H1 (cell line): ENCODE measurements around the gene LMOD2. TPM values are rescaled to one million over a fixed set of nuclear protein-coding genes. Genes with fewer than 3 reads are reported as not detected.

Source experiments
- CTCF ChIA-PET: fragments of 300-600 bp; sonication (Branson Sonifier 250); formaldehyde crosslinking; loops from one replicate; lab custom pipeline; 2021; ENCODE audit not compliant: partially characterized antibody; lab: Charles Lee
- POLR2A ChIA-PET: fragments of 300-600 bp; sonication (Branson Sonifier 250); formaldehyde crosslinking; loops from one replicate; lab custom pipeline; 2021; ENCODE audit warnings: inconsistent platforms; ENCODE audit not compliant: partially characterized antibody; lab: Charles Lee
- DNase-seq, 2 experiments: peaks; one replicate each; pipeline versions ENCODE4 v3.0.0 to v3.0.0-alpha.2; 2010 to 2022; ENCODE audit warnings: low spot score in 2 of 2, low read depth in 1 of 2, mixed read lengths in 1 of 2
- FAIRE-seq: peaks from 2 replicates; lab custom pipeline; 2011; peaks lifted over from hg19 to GRCh38; lab: Jason Lieb, UNC
- H2AFZ ChIP-seq: 2 replicates; pipeline ENCODE4 v1.8.1; 2012; ENCODE audit warnings: low read length, inconsistent platforms
- H2AK5ac ChIP-seq: 2 replicates; pipeline ENCODE4 v1.6.1; 2013; ENCODE audit warnings: low read depth, low read length
- H2BK120ac ChIP-seq: replicated peaks from 2 replicates; pipeline ENCODE3; 2013; ENCODE audit warnings: low read depth, low read length, inconsistent platforms
- H2BK12ac ChIP-seq: 2 replicates; pipeline ENCODE4 v1.6.1; 2013; ENCODE audit warnings: low read depth, low read length
- H2BK15ac ChIP-seq: 2 replicates; pipeline ENCODE4 v1.6.1; 2013; ENCODE audit warnings: low read length
- H2BK20ac ChIP-seq: 2 replicates; pipeline ENCODE4 v1.6.1; 2013; ENCODE audit warnings: low read length
- H2BK5ac ChIP-seq: 2 replicates; pipeline ENCODE4 v1.6.1; 2013; ENCODE audit warnings: low read depth, low read length
- H3K14ac ChIP-seq: 2 replicates; pipeline ENCODE4 v1.6.1; 2013; ENCODE audit warnings: inconsistent platforms; ENCODE audit not compliant: insufficient read length
- H3K18ac ChIP-seq: 2 replicates; pipeline ENCODE4 v1.6.1; 2013; ENCODE audit warnings: low read length; ENCODE audit errors: extremely low read depth
- H3K23ac ChIP-seq: 2 replicates; pipeline ENCODE4 v1.6.1; 2013; ENCODE audit warnings: inconsistent platforms; ENCODE audit not compliant: insufficient read length
- H3K23me2 ChIP-seq: 2 replicates; pipeline ENCODE4 v1.6.1; 2013; ENCODE audit warnings: low read depth, low read length
- H3K27ac ChIP-seq: 2 replicates; pipeline ENCODE4 v1.6.1; 2011; ENCODE audit warnings: low read depth, low read length, inconsistent platforms
- H3K27me3 ChIP-seq, 4 experiments: replicated peaks in 1 of 4; 1 replicate in 1 of 4; 2 replicates in 3 of 4; pipeline versions ENCODE4 v1.6.1 to v1.8.1; 2011 to 2013; ENCODE audit warnings: low read length in 3 of 4, mild to moderate bottlenecking in 3 of 4, inconsistent platforms in 2 of 4, mixed read lengths in 2 of 4, moderate library complexity in 1 of 4; ENCODE audit not compliant: control insufficient read depth in 3 of 4, insufficient read depth in 3 of 4; ENCODE audit errors: extremely low read depth in 1 of 4
- H3K36me3 ChIP-seq, 4 experiments: 2 replicates each; pipeline versions ENCODE4 v1.6.1 to v1.8.1; 2011 to 2013; ENCODE audit warnings: mild to moderate bottlenecking in 4 of 4, low read length in 3 of 4, moderate library complexity in 2 of 4, control low read depth in 1 of 4, inconsistent platforms in 1 of 4; ENCODE audit not compliant: insufficient read depth in 4 of 4, control insufficient read depth in 2 of 4
- H3K4ac ChIP-seq: replicated peaks from 2 replicates; pipeline ENCODE3; 2013; ENCODE audit warnings: low read length, low read depth, mixed read lengths, inconsistent platforms; ENCODE audit not compliant: insufficient read length
- H3K4me1 ChIP-seq, 4 experiments: replicated peaks in 1 of 4; 1 replicate in 1 of 4; 2 replicates in 3 of 4; pipeline versions ENCODE4 v1.6.1 to v1.8.1; 2011 to 2013; ENCODE audit warnings: low read length in 3 of 4, inconsistent platforms in 2 of 4, mixed read lengths in 1 of 4; ENCODE audit not compliant: insufficient read depth in 4 of 4, control insufficient read depth in 3 of 4
- H3K4me2 ChIP-seq, 2 experiments: 2 replicates each; pipeline versions ENCODE4 v1.6.1 to v1.8.1; 2011 to 2013; ENCODE audit warnings: low read depth in 2 of 2, low read length in 2 of 2, control low read depth in 1 of 2, inconsistent platforms in 1 of 2, mild to moderate bottlenecking in 1 of 2; ENCODE audit not compliant: insufficient read depth in 1 of 2
- H3K4me3 ChIP-seq, 4 experiments: fragments of 200-600, 300-600 bp in 1 of 4; sonication (generic), shearing (Covaris generic), sonication (Bioruptor Twin) in 1 of 4; 2 replicates each; pipeline versions ENCODE4 v1.5.1 to v1.8.1; 2011 to 2016; ENCODE audit warnings: low read length in 4 of 4, low read depth in 3 of 4, control low read depth in 2 of 4, inconsistent platforms in 2 of 4, mild to moderate bottlenecking in 2 of 4, mixed read lengths in 1 of 4, moderate library complexity in 1 of 4; ENCODE audit not compliant: insufficient read depth in 2 of 4; ENCODE audit errors: extremely low read depth in 1 of 4
- H3K56ac ChIP-seq: replicated peaks from 2 replicates; pipeline ENCODE3; 2013; ENCODE audit warnings: low read depth, mild to moderate bottlenecking, mixed read lengths, low read length, inconsistent platforms; ENCODE audit not compliant: insufficient read length
- H3K79me1 ChIP-seq: 2 replicates; pipeline ENCODE4 v1.6.1; 2013; ENCODE audit warnings: low read depth, low read length, control low read depth
- H3K79me2 ChIP-seq, 2 experiments: 2 replicates each; pipeline versions ENCODE4 v1.6.1 to v1.8.1; 2012 to 2013; ENCODE audit warnings: low read length in 2 of 2, mild to moderate bottlenecking in 2 of 2, inconsistent platforms in 1 of 2; ENCODE audit not compliant: insufficient read depth in 2 of 2, control insufficient read depth in 1 of 2
- H3K9ac ChIP-seq, 4 experiments: replicated peaks in 1 of 4; 1 replicate in 1 of 4; 2 replicates in 3 of 4; pipeline versions ENCODE4 v1.6.1 to v1.8.1; 2011 to 2013; ENCODE audit warnings: low read depth in 3 of 4, low read length in 3 of 4, control low read depth in 2 of 4, mild to moderate bottlenecking in 2 of 4, moderate library complexity in 2 of 4, inconsistent platforms in 1 of 4; ENCODE audit errors: extremely low read depth in 1 of 4
- H3K9me3 ChIP-seq, 2 experiments: 2 replicates each; pipeline versions ENCODE4 v1.6.1 to v1.8.1; 2012 to 2013; ENCODE audit warnings: mild to moderate bottlenecking in 2 of 2, moderate library complexity in 2 of 2, control low read depth in 1 of 2, inconsistent platforms in 1 of 2, low read depth in 1 of 2, low read length in 1 of 2, mixed read lengths in 1 of 2; ENCODE audit not compliant: insufficient read depth in 2 of 2
- H4K20me1 ChIP-seq, 2 experiments: replicated peaks in 1 of 2; 2 replicates each; pipeline versions ENCODE3 to v1.8.1; 2011 to 2013; ENCODE audit warnings: inconsistent platforms in 2 of 2, low read length in 2 of 2, mild to moderate bottlenecking in 1 of 2; ENCODE audit not compliant: insufficient read depth in 2 of 2, control insufficient read depth in 1 of 2
- H4K5ac ChIP-seq: 2 replicates; pipeline ENCODE4 v1.6.1; 2013; ENCODE audit warnings: low read length, low read depth, mixed read lengths, inconsistent platforms; ENCODE audit not compliant: insufficient read length
- H4K8ac ChIP-seq: 2 replicates; pipeline ENCODE4 v1.8.0; 2013; ENCODE audit warnings: mild to moderate bottlenecking, moderate library complexity, low read length, inconsistent platforms; ENCODE audit not compliant: insufficient read depth; ENCODE audit errors: extremely low read depth
- H4K91ac ChIP-seq: replicated peaks from 2 replicates; pipeline ENCODE3; 2013; ENCODE audit warnings: low read length, mixed read lengths, inconsistent platforms; ENCODE audit not compliant: insufficient read length
- CHD1 ChIP-seq: IDR thresholded peaks from 2 replicates; pipeline ENCODE4 v1.6.1; 2012; ENCODE audit warnings: low read depth, low read length, improper control_type of control experiment
- EP300 ChIP-seq, 2 experiments: IDR thresholded peaks; 1 replicate in 1 of 2; 2 replicates in 1 of 2; pipeline ENCODE4 v1.6.1; 2011 to 2012; ENCODE audit warnings: low read depth in 2 of 2, low read length in 2 of 2, mild to moderate bottlenecking in 2 of 2, borderline replicate concordance in 1 of 2, inconsistent platforms in 1 of 2, moderate library complexity in 1 of 2
- GTF2F1 ChIP-seq: IDR thresholded peaks from 2 replicates; pipeline ENCODE4 v1.6.1; 2012; ENCODE audit warnings: low read depth, low read length, improper control_type of control experiment, borderline replicate concordance
- KDM5A ChIP-seq: fragments of 200-600 bp; IDR thresholded peaks from 2 replicates; pipeline ENCODE4 v1.7.1; 2012; ENCODE audit warnings: mild to moderate bottlenecking, low read length, inconsistent platforms, mixed read lengths
- SRF ChIP-seq: IDR thresholded peaks from 2 replicates; pipeline ENCODE4 v1.6.1; 2011; ENCODE audit warnings: mild to moderate bottlenecking, low read depth, low read length, moderate library complexity
- TBP ChIP-seq: IDR thresholded peaks from 2 replicates; pipeline ENCODE4 v1.6.1; 2011; ENCODE audit warnings: low read depth, low read length, improper control_type of control experiment
- TEAD4 ChIP-seq: IDR thresholded peaks from 2 replicates; pipeline ENCODE4 v1.6.1; 2012; ENCODE audit warnings: low read depth, low read length, inconsistent platforms, mixed read lengths
- whole genome bisulfite sequencing, 2 experiments: shearing (Covaris generic) in 1 of 2; methylation state at CpG; one replicate each; pipeline versions ENCODE4 v1.1.6 to v1.1.7; 2013 to 2015; ENCODE audit warnings: low lambda C conversion rate in 2 of 2, mixed read lengths in 2 of 2, inconsistent platforms in 1 of 2, low coverage in 1 of 2, missing lambda C conversion rate in 1 of 2; ENCODE audit not compliant: insufficient replicate concordance in 2 of 2, insufficient coverage in 1 of 2, insufficient read length in 1 of 2; ENCODE audit errors: extremely low coverage in 1 of 2, missing lambda C conversion rate in 1 of 2; 5-methylcytosine and 5-hydroxymethylcytosine counted together
- polyA plus RNA-seq, 7 experiments: library from polyadenylated mRNA; depleted of rRNA in 3 of 7; stranded (reverse) in 5 of 7; unstranded in 2 of 7; fragments of >200 nt in 5 of 7; fragments of 200-250 nt in 2 of 7; gene quantifications; 1 replicate in 5 of 7; 2 replicates in 1 of 7; 4 replicates in 1 of 7; pipeline versions ENCODE4 v1.2.1 to v1.2.3, GENCODE V29; 2011 to 2013; ENCODE audit warnings: missing spikeins in 2 of 7, mixed read lengths in 2 of 7
- total RNA-seq: library from RNA; stranded (reverse); fragmentation: NEBNext Ultra II Directional; extraction: Animal tissue kit (Norgen Biotek cat#: 25700); gene quantifications from 2 replicates; pipeline ENCODE4 v1.2.1, GENCODE V29; 2021
- TF ChIP-seq, protein P1 (sequence below): IDR thresholded peaks from 2 replicates; pipeline ENCODE4 v1.6.1; 2011; ENCODE audit warnings: low read length, improper control_type of control experiment

LMOD2 gene
- total and polyA plus RNA-seq, 2 of the 8 experiments (the other 6 are each of a cell fraction or from before 2014, with no cell fraction given): 0.03 to 0.22 TPM

DNA sequence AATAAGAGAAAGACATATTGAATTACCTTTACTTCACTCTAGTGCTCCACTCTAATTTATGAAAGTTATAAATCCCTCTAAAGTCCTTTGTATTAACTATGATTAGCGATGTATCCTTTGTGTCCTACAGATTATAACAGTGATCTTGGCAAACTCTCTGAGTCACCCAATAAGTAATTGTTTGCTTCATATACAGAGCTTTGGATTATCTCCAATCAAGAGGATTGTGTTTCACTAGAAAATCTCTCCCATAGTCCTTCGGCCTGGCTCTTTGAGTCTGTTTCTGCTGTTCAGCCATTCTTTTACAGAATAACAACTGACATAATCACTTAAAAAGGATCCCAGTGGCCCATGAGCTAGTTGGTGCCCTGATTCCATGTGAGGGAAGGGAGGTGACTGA, 9.5 kb downstream of the LMOD2 start:
- DNase-seq (no peak), FAIRE-seq (no peak)
- no peak overlapping the region for H2BK5ac ChIP-seq
- no peaks in the 10 kb centered on the region for H3K27me3 ChIP-seq
- WGBS, 2 experiments: 95% methylated on average over 2 of the region's 2 CpGs; no CpG with 5 or more reads in 1 of the 2 experiments
- H3K4me1 ChIP-seq: peaks cover 0 to 3% (median 1%) of the 10 kb centered on the region in 4 experiments; a peak in 1 of 7 replicates
- H3K79me2 ChIP-seq: no peaks in the 10 kb centered on the region
- no peak overlapping the region for H4K91ac ChIP-seq
- H2BK20ac ChIP-seq: no peak overlapping the region
- H3K4ac ChIP-seq: no peak overlapping the region
- H3K56ac ChIP-seq: no peak overlapping the region
- CTCF ChIA-PET: interaction anchor here (1.3 to 2.5 kb wide), 5 partner anchors 9 to 41 kb away, joined by 3 to 10 read pairs (median 6); partner anchors contain the start of gene LMOD2
- no peak overlapping the region for H2BK12ac ChIP-seq
- H4K8ac ChIP-seq: no peak overlapping the region
- no peak overlapping the region for H3K4me3 ChIP-seq
- H2AFZ ChIP-seq: no peak overlapping the region
- no peaks in the 10 kb centered on the region for H3K79me1 ChIP-seq
- no peak overlapping the region for H3K18ac ChIP-seq
- TF ChIP-seq, protein P1, sequence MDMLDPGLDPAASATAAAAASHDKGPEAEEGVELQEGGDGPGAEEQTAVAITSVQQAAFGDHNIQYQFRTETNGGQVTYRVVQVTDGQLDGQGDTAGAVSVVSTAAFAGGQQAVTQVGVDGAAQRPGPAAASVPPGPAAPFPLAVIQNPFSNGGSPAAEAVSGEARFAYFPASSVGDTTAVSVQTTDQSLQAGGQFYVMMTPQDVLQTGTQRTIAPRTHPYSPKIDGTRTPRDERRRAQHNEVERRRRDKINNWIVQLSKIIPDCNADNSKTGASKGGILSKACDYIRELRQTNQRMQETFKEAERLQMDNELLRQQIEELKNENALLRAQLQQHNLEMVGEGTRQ: no peak
- TF ChIP-seq KDM5A (no peak), SRF (no peak), TBP (no peak), TEAD4 (no peak), GTF2F1 (no peak), EP300 (IDR thresholded peaks at IDR 0.05; ENCODE audit: borderline replicate concordance in 1 of 2, low read depth in 2 of 2, low read length in 2 of 2) (no peak), CHD1 (no peak)
- no peak overlapping the region for H2BK15ac ChIP-seq
- no peaks in the 10 kb centered on the region for H3K23me2 ChIP-seq
- H4K20me1 ChIP-seq: no peaks in the 10 kb centered on the region
- POLR2A ChIA-PET: interaction anchor here (1.3 to 1.8 kb wide), 3 partner anchors 9 to 20 kb away, joined by 3 to 5 read pairs (median 4); no protein-coding TSS in a partner anchor
- H3K23ac ChIP-seq: no peak overlapping the region
- no peaks in the 10 kb centered on the region for H3K36me3 ChIP-seq
- no peak overlapping the region for H2BK120ac ChIP-seq
- no peak overlapping the region for H3K14ac ChIP-seq
- H4K5ac ChIP-seq: no peak overlapping the region
- H3K27ac ChIP-seq: no peak overlapping the region
- peaks cover 0 to 2% of the 10 kb centered on the region in 2 experiments; a peak in 1 of 4 replicates for H3K9me3 ChIP-seq
- H3K9ac ChIP-seq: no peak overlapping the region
- H2AK5ac ChIP-seq: no peak overlapping the region
- no peak overlapping the region for H3K4me2 ChIP-seq
